PC-9 (cell line): Measurements from ENCODE around the gene ACER1.

ENCODE experiments used
- EZH2 ChIP-seq: fragments of 200-600 bp; sonication (generic); IDR thresholded peaks from 2 replicates; pipeline ENCODE4 v1.8.0; 2017; ENCODE audit warnings: antibody characterized with exemption, low read depth
- TF ChIP-seq, protein P1 (sequence below): fragments of 200-600 bp; sonication (generic); conservative IDR thresholded peaks from 2 replicates; pipeline ENCODE4 v1.6.1; 2017; ENCODE audit warnings: mixed run types, antibody characterized with exemption, mild to moderate bottlenecking, moderate library complexity

DNA sequence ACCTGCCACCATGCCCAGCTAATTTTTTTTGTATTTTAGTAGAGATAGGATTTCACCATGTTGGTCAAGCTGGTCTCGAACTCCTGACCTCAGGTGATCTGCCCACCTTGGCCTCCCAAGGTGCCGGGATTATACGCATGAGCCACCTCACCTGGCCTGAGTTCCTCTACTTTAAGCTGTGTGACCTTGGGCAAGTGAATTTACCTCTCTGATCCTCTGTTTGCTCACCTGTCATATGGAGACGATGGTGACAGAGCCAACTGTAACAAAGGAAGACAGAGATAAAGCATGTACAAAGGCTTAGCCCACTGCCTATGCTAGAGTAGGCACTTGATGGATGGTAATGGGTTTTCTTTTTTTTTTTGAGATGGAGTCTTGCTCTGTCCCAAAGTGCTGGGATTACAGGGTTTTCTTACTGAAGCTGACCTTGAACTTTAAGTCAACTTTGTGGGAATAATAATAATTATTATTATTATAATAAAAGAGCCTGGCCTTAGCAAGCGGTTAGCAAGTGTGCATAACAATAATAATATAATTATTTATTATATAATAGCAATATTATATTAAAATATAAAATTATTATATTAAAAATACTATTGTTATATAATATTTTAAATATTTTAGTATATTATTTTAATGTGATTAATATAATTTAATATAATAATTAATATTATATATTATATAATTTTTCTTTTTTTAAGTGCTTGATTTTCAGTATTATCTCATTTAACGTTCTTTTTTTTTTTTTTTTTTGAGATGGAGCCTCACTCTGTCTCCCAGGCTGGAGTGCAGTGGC lies 1.3 kb upstream of the ACER1 start:
- TF ChIP-seq, protein P1, sequence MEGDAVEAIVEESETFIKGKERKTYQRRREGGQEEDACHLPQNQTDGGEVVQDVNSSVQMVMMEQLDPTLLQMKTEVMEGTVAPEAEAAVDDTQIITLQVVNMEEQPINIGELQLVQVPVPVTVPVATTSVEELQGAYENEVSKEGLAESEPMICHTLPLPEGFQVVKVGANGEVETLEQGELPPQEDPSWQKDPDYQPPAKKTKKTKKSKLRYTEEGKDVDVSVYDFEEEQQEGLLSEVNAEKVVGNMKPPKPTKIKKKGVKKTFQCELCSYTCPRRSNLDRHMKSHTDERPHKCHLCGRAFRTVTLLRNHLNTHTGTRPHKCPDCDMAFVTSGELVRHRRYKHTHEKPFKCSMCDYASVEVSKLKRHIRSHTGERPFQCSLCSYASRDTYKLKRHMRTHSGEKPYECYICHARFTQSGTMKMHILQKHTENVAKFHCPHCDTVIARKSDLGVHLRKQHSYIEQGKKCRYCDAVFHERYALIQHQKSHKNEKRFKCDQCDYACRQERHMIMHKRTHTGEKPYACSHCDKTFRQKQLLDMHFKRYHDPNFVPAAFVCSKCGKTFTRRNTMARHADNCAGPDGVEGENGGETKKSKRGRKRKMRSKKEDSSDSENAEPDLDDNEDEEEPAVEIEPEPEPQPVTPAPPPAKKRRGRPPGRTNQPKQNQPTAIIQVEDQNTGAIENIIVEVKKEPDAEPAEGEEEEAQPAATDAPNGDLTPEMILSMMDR: no peak
- TF ChIP-seq EZH2: no peak
